ENCODE measurements around the gene CAMK4. TPM values are rescaled to one million over a fixed set of nuclear protein-coding genes. Genes with fewer than 3 reads are reported as not detected.

Gene CAMK4
- total and polyA plus RNA-seq, 4 donors = 0.08 to 0.90 (median 0.62) TPM; not detected in 1

DNA sequence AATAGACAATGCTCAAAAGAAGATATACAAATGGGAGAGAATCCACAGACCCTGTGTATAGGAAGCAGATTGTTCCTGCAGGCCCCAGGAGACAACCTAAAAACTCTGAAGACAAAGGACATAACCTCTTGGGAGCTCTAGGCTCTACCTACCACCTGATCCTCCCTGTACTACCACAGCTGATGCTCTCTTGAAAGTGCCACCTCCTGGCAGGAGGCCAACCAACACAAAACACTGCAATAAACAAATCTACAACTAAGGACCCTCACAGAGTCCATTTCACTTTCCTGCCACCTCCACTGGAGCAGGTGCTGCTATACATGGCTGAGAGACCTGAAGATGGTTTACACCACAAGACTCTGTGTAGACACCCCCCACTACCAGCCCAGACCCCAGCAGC is 239.1 kb downstream of the CAMK4 start:
- H3K4me3 ChIP-seq (ENCODE audit: low read length in 2 of 2) = no peak overlapping the region
- H3K9me3 ChIP-seq (ENCODE audit: control insufficient read depth, low read length) = no peaks in the 10 kb centered on the region
- no peaks in the 10 kb centered on the region for H3K4me1 ChIP-seq (ENCODE audit: control insufficient read depth in 1 of 2, insufficient read depth in 2 of 2, low read length in 2 of 2)
- no peaks in the 10 kb centered on the region for H3K36me3 ChIP-seq (ENCODE audit: control insufficient read depth in 1 of 2, insufficient read depth in 2 of 2, low read length in 1 of 2)
- DNase-seq (no peak), ATAC-seq (ENCODE audit: low FRiP score) (no peak)
- no peaks in the 10 kb centered on the region for H3K27me3 ChIP-seq (ENCODE audit: control insufficient read depth in 1 of 2, insufficient read depth in 2 of 2, low read length in 1 of 2)
- intact Hi-C loops (cut with DNase I) = no loop called here
- no peak overlapping the region for H3K27ac ChIP-seq (ENCODE audit: low read depth in 1 of 2, low read length in 2 of 2)

- H3K27me3 ChIP-seq (ENCODE audit: control insufficient read depth in 1 of 2, insufficient read depth in 2 of 2, low read length in 1 of 2) = no peaks in the 10 kb centered on the region
- H3K27ac ChIP-seq (ENCODE audit: low read depth in 1 of 2, low read length in 2 of 2) = no peak overlapping the region
- intact Hi-C loops (cut with DNase I) = no loop called here
- WGBS, 2 donors = 66 to 67% methylated on average over 2 of the region's 2 CpGs
- no peak overlapping the region for H3K4me3 ChIP-seq (ENCODE audit: low read length in 2 of 2)
- no peaks in the 10 kb centered on the region for H3K9me3 ChIP-seq (ENCODE audit: control insufficient read depth, low read length)
- ATAC-seq (ENCODE audit: low FRiP score) (no peak), DNase-seq (no peak)
- H3K36me3 ChIP-seq (ENCODE audit: control insufficient read depth in 1 of 2, insufficient read depth in 2 of 2, low read length in 1 of 2) = no peaks in the 10 kb centered on the region
- no peaks in the 10 kb centered on the region for H3K4me1 ChIP-seq (ENCODE audit: control insufficient read depth in 1 of 2, insufficient read depth in 2 of 2, low read length in 2 of 2)
These were observed 245.2 kb downstream of the CAMK4 start for GRCh38 chr5:111469293-111469896.

GRCh38 chr5:111469903-111470302 is 245.7 kb downstream of the CAMK4 start:
- Histone ChIP-seq H3K9me3 (ENCODE audit: control insufficient read depth, low read length) (no peaks in the 10 kb centered on the region), H3K4me1 (ENCODE audit: control insufficient read depth in 1 of 2, insufficient read depth in 2 of 2, low read length in 2 of 2) (no peaks in the 10 kb centered on the region), H3K27me3 (ENCODE audit: control insufficient read depth in 1 of 2, insufficient read depth in 2 of 2, low read length in 1 of 2) (no peaks in the 10 kb centered on the region), H3K36me3 (ENCODE audit: control insufficient read depth in 1 of 2, insufficient read depth in 2 of 2, low read length in 1 of 2) (no peaks in the 10 kb centered on the region), H3K4me3 (ENCODE audit: low read length in 2 of 2) (no peak overlapping the region), H3K27ac (ENCODE audit: low read depth in 1 of 2, low read length in 2 of 2) (no peak overlapping the region)
- ATAC-seq (ENCODE audit: low FRiP score) (no peak), DNase-seq (no peak)
- intact Hi-C loops (cut with DNase I) = no loop called here
- 69 to 72% methylated on average over 2 of the region's 2 CpGs for WGBS, 2 donors

- no peaks in the 10 kb centered on the region for H3K4me1 ChIP-seq (ENCODE audit: control insufficient read depth in 1 of 2, insufficient read depth in 2 of 2, low read length in 2 of 2)
- no peak overlapping the region for H3K4me3 ChIP-seq (ENCODE audit: low read length in 2 of 2)
- intact Hi-C loops (cut with DNase I) = no loop called here
- H3K27ac ChIP-seq (ENCODE audit: low read depth in 1 of 2, low read length in 2 of 2) = no peak overlapping the region
- no peak for DNase-seq
- WGBS, 2 donors = 94 to 96% methylated on average over 3 of the region's 3 CpGs
- no peaks in the 10 kb centered on the region for H3K36me3 ChIP-seq (ENCODE audit: control insufficient read depth in 1 of 2, insufficient read depth in 2 of 2, low read length in 1 of 2)
- ATAC-seq (ENCODE audit: low FRiP score) = no peak
- H3K27me3 ChIP-seq (ENCODE audit: control insufficient read depth in 1 of 2, insufficient read depth in 2 of 2, low read length in 1 of 2) = no peaks in the 10 kb centered on the region
- no peaks in the 10 kb centered on the region for H3K9me3 ChIP-seq (ENCODE audit: control insufficient read depth, low read length)
These were observed 247.9 kb downstream of the CAMK4 start for GRCh38 chr5:111472096-111472495.

DNA sequence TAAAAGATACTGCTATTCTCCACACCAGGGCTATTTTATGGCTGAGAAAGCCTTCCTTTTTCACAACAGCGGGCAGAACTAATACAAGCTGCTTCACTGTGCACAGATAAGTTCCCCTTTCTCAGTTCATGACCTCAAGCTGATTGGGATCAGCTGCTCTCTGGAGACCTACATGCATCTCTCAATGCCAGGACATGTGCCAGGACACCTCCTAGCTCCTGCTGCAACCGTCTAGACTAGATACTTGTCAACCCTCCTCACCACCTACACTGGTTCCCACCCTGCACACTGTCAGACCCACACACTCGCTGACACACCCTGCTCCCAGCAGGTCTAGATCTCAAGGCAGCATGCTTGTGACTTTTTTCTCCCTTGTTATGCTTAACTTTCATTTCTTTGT is 248.4 kb downstream of the CAMK4 start:
- H3K27me3 ChIP-seq (ENCODE audit: control insufficient read depth in 1 of 2, insufficient read depth in 2 of 2, low read length in 1 of 2) = no peaks in the 10 kb centered on the region
- no peaks in the 10 kb centered on the region for H3K36me3 ChIP-seq (ENCODE audit: control insufficient read depth in 1 of 2, insufficient read depth in 2 of 2, low read length in 1 of 2)
- H3K4me1 ChIP-seq (ENCODE audit: control insufficient read depth in 1 of 2, insufficient read depth in 2 of 2, low read length in 2 of 2) = no peaks in the 10 kb centered on the region
- WGBS, 2 donors = 80 to 82% methylated on average over 3 of the region's 3 CpGs
- H3K4me3 ChIP-seq (ENCODE audit: low read length in 2 of 2) = no peak overlapping the region
- no peaks in the 10 kb centered on the region for H3K9me3 ChIP-seq (ENCODE audit: control insufficient read depth, low read length)
- DNase-seq (no peak), ATAC-seq (ENCODE audit: low FRiP score) (peak; percentile 50)
- H3K27ac ChIP-seq (ENCODE audit: low read depth in 1 of 2, low read length in 2 of 2) = no peak overlapping the region
- intact Hi-C loops (cut with DNase I) = no loop called here

- Histone ChIP-seq H3K27ac (ENCODE audit: low read depth in 1 of 2, low read length in 2 of 2) (no peak overlapping the region), H3K4me3 (ENCODE audit: low read length in 2 of 2) (no peak overlapping the region), H3K36me3 (ENCODE audit: control insufficient read depth in 1 of 2, insufficient read depth in 2 of 2, low read length in 1 of 2) (no peaks in the 10 kb centered on the region), H3K4me1 (ENCODE audit: control insufficient read depth in 1 of 2, insufficient read depth in 2 of 2, low read length in 2 of 2) (no peaks in the 10 kb centered on the region), H3K27me3 (ENCODE audit: control insufficient read depth in 1 of 2, insufficient read depth in 2 of 2, low read length in 1 of 2) (no peaks in the 10 kb centered on the region), H3K9me3 (ENCODE audit: control insufficient read depth, low read length) (no peaks in the 10 kb centered on the region)
- ATAC-seq (ENCODE audit: low FRiP score) = no peak
- intact Hi-C loops (cut with DNase I) = no loop called here
- no peak for DNase-seq
- WGBS, 2 donors = 87 to 88% methylated on average over 1 of the region's 1 CpG
These were observed 254.1 kb downstream of the CAMK4 start for GRCh38 chr5:111478266-111478665.

- Histone ChIP-seq H3K4me3 (ENCODE audit: low read length in 2 of 2) (no peak overlapping the region), H3K27ac (ENCODE audit: low read depth in 1 of 2, low read length in 2 of 2) (no peak overlapping the region), H3K36me3 (ENCODE audit: control insufficient read depth in 1 of 2, insufficient read depth in 2 of 2, low read length in 1 of 2) (no peaks in the 10 kb centered on the region), H3K4me1 (ENCODE audit: control insufficient read depth in 1 of 2, insufficient read depth in 2 of 2, low read length in 2 of 2) (no peaks in the 10 kb centered on the region), H3K9me3 (ENCODE audit: control insufficient read depth, low read length) (no peaks in the 10 kb centered on the region), H3K27me3 (ENCODE audit: control insufficient read depth in 1 of 2, insufficient read depth in 2 of 2, low read length in 1 of 2) (no peaks in the 10 kb centered on the region)
- DNase-seq = no peak
- ATAC-seq (ENCODE audit: low FRiP score) = no peak
- intact Hi-C loops (cut with DNase I) = no loop called here
- 91 to 92% methylated on average over 2 of the region's 2 CpGs for WGBS, 2 donors
These were observed 254.7 kb downstream of the CAMK4 start for GRCh38 chr5:111478898-111479297.

DNA sequence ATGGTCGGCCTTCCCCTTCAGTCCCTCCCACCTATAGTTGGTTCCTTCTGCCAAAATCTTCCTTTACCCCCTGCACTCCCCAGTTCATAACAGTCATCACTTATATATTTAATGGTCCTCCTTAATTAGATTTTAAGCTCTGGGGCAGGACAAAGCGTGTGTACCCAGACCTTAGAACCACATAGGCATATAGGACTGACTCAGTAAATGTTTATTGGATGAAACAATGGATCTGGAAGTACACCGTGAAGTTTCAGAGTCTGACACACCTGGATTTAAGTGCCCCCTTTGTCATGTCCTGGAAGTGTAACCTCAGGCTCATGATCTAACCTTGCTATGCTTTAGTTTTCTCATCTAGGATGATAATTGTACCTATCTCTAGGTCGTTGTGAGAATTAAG is 256.2 kb downstream of the CAMK4 start:
- no peak overlapping the region for H3K27ac ChIP-seq (ENCODE audit: low read depth in 1 of 2, low read length in 2 of 2)
- 59 to 64% methylated on average over 4 of the region's 4 CpGs for WGBS, 2 donors
- H3K4me3 ChIP-seq (ENCODE audit: low read length in 2 of 2) = no peak overlapping the region
- no peaks in the 10 kb centered on the region for H3K27me3 ChIP-seq (ENCODE audit: control insufficient read depth in 1 of 2, insufficient read depth in 2 of 2, low read length in 1 of 2)
- ATAC-seq (ENCODE audit: low FRiP score) = no peak
- DNase-seq = no peak
- no peaks in the 10 kb centered on the region for H3K9me3 ChIP-seq (ENCODE audit: control insufficient read depth, low read length)
- intact Hi-C loops (cut with DNase I) = no loop called here
- no peaks in the 10 kb centered on the region for H3K36me3 ChIP-seq (ENCODE audit: control insufficient read depth in 1 of 2, insufficient read depth in 2 of 2, low read length in 1 of 2)
- H3K4me1 ChIP-seq (ENCODE audit: control insufficient read depth in 1 of 2, insufficient read depth in 2 of 2, low read length in 2 of 2) = no peaks in the 10 kb centered on the region

DNA sequence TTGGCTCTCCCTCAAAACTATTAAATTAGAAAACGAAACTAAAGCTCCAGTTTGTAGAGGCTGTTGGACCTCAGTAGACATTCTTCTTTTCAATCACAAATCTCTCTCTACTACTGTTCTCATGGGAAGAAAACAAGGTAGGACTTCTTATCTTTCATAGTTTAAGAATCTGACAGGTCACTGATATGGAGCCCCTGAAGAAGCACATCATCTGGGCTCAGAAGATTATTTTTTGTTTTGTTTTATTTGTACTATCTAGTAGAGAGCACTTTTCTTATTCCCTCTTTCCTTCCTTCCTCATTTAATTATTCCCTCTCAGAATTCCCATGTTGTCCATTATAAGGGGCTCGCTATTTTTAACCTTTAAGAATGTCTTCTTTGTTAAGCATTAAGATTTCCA is 261.9 kb downstream of the CAMK4 start:
- DNase-seq = no peak
- ATAC-seq (ENCODE audit: low FRiP score) = no peak
- Histone ChIP-seq H3K36me3 (ENCODE audit: control insufficient read depth in 1 of 2, insufficient read depth in 2 of 2, low read length in 1 of 2) (no peaks in the 10 kb centered on the region), H3K27ac (ENCODE audit: low read depth in 1 of 2, low read length in 2 of 2) (no peak overlapping the region), H3K27me3 (ENCODE audit: control insufficient read depth in 1 of 2, insufficient read depth in 2 of 2, low read length in 1 of 2) (no peaks in the 10 kb centered on the region), H3K9me3 (ENCODE audit: control insufficient read depth, low read length) (no peaks in the 10 kb centered on the region), H3K4me3 (ENCODE audit: low read length in 2 of 2) (no peak overlapping the region), H3K4me1 (ENCODE audit: control insufficient read depth in 1 of 2, insufficient read depth in 2 of 2, low read length in 2 of 2) (no peaks in the 10 kb centered on the region)
- 53 to 54% methylated on average over 2 of the region's 2 CpGs for WGBS, 2 donors
- intact Hi-C loops (cut with DNase I) = no loop called here

All from aorta (tissue), 5 donors.